Smooth muscle cell (in vitro differentiated cells): ENCODE measurements around the gene ARL5C. TPM values are rescaled to one million over a fixed set of nuclear protein-coding genes. Genes with fewer than 3 reads are reported as not detected.

Experiments used
- DNase-seq: peaks from one replicate; lab custom pipeline; 2025; ENCODE audit not compliant: unreplicated experiment; lab: John Stamatoyannopoulos, UW
- H2AFZ ChIP-seq: fragments of 200-600 bp; sonication (generic); 2 replicates; pipeline ENCODE4 v1.6.0; 2016; ENCODE audit warnings: antibody characterized with exemption, low read depth, mild to moderate bottlenecking
- H3F3A ChIP-seq: fragments of 200-600 bp; sonication (generic); 2 replicates; pipeline ENCODE4 v1.6.0; 2017; ENCODE audit warnings: antibody characterized with exemption, low read depth
- H3K27ac ChIP-seq: fragments of 200-600 bp; sonication (generic); 2 replicates; pipeline ENCODE4 v1.5.1; 2016; ENCODE audit warnings: low read depth, mild to moderate bottlenecking
- H3K27me3 ChIP-seq: fragments of 200-600 bp; sonication (generic); 2 replicates; pipeline ENCODE4 v1.6.1; 2016; ENCODE audit warnings: low read depth, mild to moderate bottlenecking
- H3K36me3 ChIP-seq: fragments of 200-600 bp; sonication (generic); 2 replicates; pipeline ENCODE4 v1.5.1; 2016; ENCODE audit warnings: low read depth
- H3K4me1 ChIP-seq: fragments of 200-600 bp; sonication (generic); 2 replicates; pipeline ENCODE4 v1.5.1; 2016; ENCODE audit warnings: low read depth
- H3K4me2 ChIP-seq: fragments of 200-600 bp; sonication (generic); 2 replicates; pipeline ENCODE4 v1.6.0; 2016; ENCODE audit warnings: mild to moderate bottlenecking
- H3K4me3 ChIP-seq: fragments of 200-600 bp; sonication (generic); 2 replicates; pipeline ENCODE4 v1.5.1; 2016; ENCODE audit warnings: mild to moderate bottlenecking
- H3K79me2 ChIP-seq: fragments of 200-600 bp; sonication (generic); 2 replicates; pipeline ENCODE4 v1.6.0; 2016; ENCODE audit warnings: low read depth, mild to moderate bottlenecking
- H3K9ac ChIP-seq: fragments of 200-600 bp; sonication (generic); 2 replicates; pipeline ENCODE4 v1.6.0; 2016; ENCODE audit warnings: low read depth
- H3K9me3 ChIP-seq: fragments of 200-600 bp; sonication (generic); replicated peaks from 2 replicates; pipeline ENCODE4 v1.5.1; 2016; ENCODE audit warnings: low read depth
- H4K20me1 ChIP-seq: fragments of 200-600 bp; sonication (generic); 2 replicates; pipeline ENCODE4 v1.6.0; 2016; ENCODE audit warnings: low read depth
- WGBS: methylation state at CpG from one replicate; pipeline ENCODE4 v1.1.7; 2016; ENCODE audit warnings: low lambda C conversion rate; 5-methylcytosine and 5-hydroxymethylcytosine counted together
- polyA plus RNA-seq: library from polyadenylated mRNA; unstranded; fragments of >200 nt; fragmentation: Nextera tagmentation; extraction: Ambion mirVana; gene quantifications from 2 replicates; pipeline ENCODE4 v1.2.1, GENCODE V29; 2016
- total RNA-seq: library from RNA; depleted of rRNA; stranded (reverse); fragments of >200 nt; gene quantifications from 2 replicates; pipeline ENCODE4 v1.2.3, GENCODE V29; 2014
- TF ChIP-seq, protein P1 (sequence below): fragments of 200-600 bp; sonication (generic); IDR thresholded peaks from 2 replicates; pipeline ENCODE4 v1.5.1; 2017; ENCODE audit warnings: borderline replicate concordance, mild to moderate bottlenecking, antibody characterized with exemption; ENCODE audit not compliant: insufficient read depth, poor library complexity, severe bottlenecking

The ARL5C gene
- total and polyA plus RNA-seq, 2 experiments from 2014 or later = not detected

DNA sequence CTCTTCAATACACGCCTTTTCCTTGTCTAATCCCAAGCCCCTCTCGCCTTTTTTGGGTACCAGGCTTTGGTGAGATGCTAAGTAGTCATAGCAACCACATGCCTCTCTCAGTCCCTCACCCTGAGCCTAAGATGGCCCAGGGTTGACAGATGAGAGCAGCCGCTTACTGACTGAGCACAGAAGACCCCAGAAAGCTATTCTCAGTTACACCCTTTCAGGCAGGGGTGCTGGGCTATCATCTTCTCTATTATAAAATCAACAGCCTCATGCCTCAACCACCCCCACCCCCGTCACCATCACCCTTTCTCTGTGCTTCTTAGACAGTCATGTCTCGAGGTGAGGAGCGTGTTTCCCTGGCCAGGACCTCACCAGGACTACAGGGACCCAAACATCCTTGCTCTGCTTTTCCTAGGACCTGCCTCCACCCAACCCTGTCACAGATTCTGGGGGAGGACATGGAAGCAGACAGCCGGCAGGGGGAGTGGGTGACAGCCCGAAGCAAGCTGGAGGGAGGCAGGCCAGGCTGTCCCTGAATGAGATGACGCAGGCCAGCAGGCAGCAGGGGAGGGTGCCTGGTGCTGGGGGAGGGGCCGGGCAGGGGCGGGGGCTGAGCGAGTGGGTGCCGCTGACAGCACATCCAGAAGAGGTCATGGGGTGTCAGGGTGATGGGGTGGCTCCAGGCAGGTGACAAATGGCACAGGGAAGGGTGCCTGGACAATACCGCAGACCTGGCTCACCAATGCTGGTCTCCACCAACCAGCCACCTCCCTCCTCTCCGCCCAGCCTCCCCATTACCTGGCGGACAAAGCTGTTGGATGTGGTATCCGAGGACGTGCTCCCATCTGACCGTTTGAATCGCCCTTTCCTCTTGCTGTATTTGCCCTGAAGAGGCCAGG lies 28.4 kb upstream of the ARL5C start:
- peak overlapping the region; percentile 98 for H3K4me2 ChIP-seq
- H3K27ac ChIP-seq = no peak overlapping the region
- H3K27me3 ChIP-seq = no peaks in the 10 kb centered on the region
- TF ChIP-seq, protein P1, sequence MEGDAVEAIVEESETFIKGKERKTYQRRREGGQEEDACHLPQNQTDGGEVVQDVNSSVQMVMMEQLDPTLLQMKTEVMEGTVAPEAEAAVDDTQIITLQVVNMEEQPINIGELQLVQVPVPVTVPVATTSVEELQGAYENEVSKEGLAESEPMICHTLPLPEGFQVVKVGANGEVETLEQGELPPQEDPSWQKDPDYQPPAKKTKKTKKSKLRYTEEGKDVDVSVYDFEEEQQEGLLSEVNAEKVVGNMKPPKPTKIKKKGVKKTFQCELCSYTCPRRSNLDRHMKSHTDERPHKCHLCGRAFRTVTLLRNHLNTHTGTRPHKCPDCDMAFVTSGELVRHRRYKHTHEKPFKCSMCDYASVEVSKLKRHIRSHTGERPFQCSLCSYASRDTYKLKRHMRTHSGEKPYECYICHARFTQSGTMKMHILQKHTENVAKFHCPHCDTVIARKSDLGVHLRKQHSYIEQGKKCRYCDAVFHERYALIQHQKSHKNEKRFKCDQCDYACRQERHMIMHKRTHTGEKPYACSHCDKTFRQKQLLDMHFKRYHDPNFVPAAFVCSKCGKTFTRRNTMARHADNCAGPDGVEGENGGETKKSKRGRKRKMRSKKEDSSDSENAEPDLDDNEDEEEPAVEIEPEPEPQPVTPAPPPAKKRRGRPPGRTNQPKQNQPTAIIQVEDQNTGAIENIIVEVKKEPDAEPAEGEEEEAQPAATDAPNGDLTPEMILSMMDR = peak; percentile 58
- peaks cover 3% of the 10 kb centered on the region for H3F3A ChIP-seq
- no peak overlapping the region for H2AFZ ChIP-seq
- H3K79me2 ChIP-seq = peaks cover 19% of the 10 kb centered on the region
- H3K9ac ChIP-seq = no peak overlapping the region
- WGBS = 53% methylated on average over 14 of the region's 20 CpGs
- peak; percentile 51 for DNase-seq
- no peaks in the 10 kb centered on the region for H3K9me3 ChIP-seq
- H3K4me1 ChIP-seq = peaks cover 23% of the 10 kb centered on the region
- H3K4me3 ChIP-seq = no peak overlapping the region
- peaks cover 18% of the 10 kb centered on the region for H4K20me1 ChIP-seq
- H3K36me3 ChIP-seq = no peaks in the 10 kb centered on the region

DNA sequence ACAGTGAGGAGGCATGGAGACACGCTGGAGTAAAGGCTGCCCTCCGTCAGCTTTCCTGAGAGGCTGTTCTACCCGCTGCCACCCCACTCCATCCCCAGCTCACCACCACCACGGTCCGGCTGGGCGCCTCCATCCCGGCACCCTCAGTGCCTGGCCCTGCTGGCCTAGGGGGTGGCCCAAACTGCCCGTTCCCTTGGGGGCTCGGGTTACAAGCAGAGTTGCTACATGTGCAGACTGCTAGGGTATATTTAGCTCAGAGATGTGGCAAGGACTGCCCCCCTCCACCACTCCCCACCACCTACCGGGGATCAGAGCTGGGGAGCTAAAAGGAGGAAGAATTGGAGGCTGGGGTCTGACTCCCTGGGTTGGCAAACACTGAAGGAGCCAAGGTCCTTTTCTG lies 27.4 kb upstream of the ARL5C start:
- H2AFZ ChIP-seq = no peak overlapping the region
- H3K79me2 ChIP-seq = peaks cover 19% of the 10 kb centered on the region
- H3F3A ChIP-seq = peaks cover 3% of the 10 kb centered on the region
- 87% methylated on average over 10 of the region's 10 CpGs for WGBS
- no peak overlapping the region for H3K27ac ChIP-seq
- TF ChIP-seq, protein P1 = no peak
- H3K4me2 ChIP-seq = no peak overlapping the region
- no peak overlapping the region for H3K4me3 ChIP-seq
- no peak overlapping the region for H3K9ac ChIP-seq
- DNase-seq = no peak
- no peaks in the 10 kb centered on the region for H3K36me3 ChIP-seq
- peaks cover 23% of the 10 kb centered on the region for H3K4me1 ChIP-seq
- no peaks in the 10 kb centered on the region for H3K9me3 ChIP-seq
- H4K20me1 ChIP-seq = peaks cover 18% of the 10 kb centered on the region
- no peaks in the 10 kb centered on the region for H3K27me3 ChIP-seq

DNA sequence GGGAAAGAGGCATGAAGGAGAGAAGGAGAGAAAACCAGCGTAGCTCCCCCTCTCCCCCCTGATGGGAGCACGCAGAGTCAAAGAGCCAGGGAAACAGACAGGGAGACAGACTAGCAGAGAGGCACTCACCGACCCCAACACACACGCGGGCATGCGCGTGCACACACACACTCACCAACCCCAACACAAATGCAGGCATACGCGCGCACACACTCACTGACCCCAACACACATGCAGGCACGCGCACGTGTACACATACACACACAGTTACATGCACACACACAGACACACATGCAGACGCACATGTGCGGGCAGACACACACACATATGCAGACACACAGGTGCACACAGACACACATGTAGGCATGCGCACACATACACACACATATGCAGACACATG lies 26.9 kb upstream of the ARL5C start:
- H3K4me2 ChIP-seq = no peak overlapping the region
- H4K20me1 ChIP-seq = peaks cover 18% of the 10 kb centered on the region
- TF ChIP-seq, protein P1 = no peak
- H3F3A ChIP-seq = peaks cover 3% of the 10 kb centered on the region
- no peaks in the 10 kb centered on the region for H3K36me3 ChIP-seq
- H3K27ac ChIP-seq = no peak overlapping the region
- H3K79me2 ChIP-seq = peaks cover 19% of the 10 kb centered on the region
- H3K9ac ChIP-seq = no peak overlapping the region
- no peak overlapping the region for H3K4me3 ChIP-seq
- WGBS = 99% methylated on average over 11 of the region's 16 CpGs
- no peaks in the 10 kb centered on the region for H3K27me3 ChIP-seq
- no peak for DNase-seq
- H2AFZ ChIP-seq = no peak overlapping the region
- no peaks in the 10 kb centered on the region for H3K9me3 ChIP-seq
- H3K4me1 ChIP-seq = peaks cover 19% of the 10 kb centered on the region
